HG03139 (cell line): ENCODE data around the gene TACC2.
"Not testable (repeated sequence)": the region's sequence is repeated elsewhere in the genome, so short reads cannot be mapped to it uniquely, and the experiment has no call there.

Experiments
- ATAC-seq: cut with Tn5 transposase; IDR thresholded peaks from one replicate; pipeline ENCODE4 v1.9.1; 2021; ENCODE audit not compliant: unreplicated experiment

The TACC2 gene

GRCh38 chr10:122021828-122022227, 32.9 kb downstream of the TACC2 start:
- no peak for ATAC-seq

DNA sequence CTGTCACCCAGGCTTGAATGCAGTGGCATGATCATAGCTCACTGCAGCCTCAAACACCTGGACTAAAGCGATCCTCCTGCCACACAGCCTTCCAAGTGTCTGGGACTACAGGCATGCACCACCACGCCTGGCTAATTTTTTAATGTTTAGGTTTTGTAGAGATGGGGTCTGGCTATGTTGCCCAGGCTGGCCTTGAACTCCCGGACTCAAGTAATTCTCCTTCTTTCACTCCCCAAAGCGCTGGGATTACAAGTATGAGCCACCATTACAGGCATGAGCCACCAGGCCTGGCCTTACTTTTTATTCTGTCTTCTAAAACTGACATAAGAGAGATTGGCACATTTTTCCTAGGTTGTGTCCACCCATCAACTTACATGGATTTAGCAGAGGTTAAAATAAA, 33.3 kb downstream of the TACC2 start:
- no peak for ATAC-seq

DNA sequence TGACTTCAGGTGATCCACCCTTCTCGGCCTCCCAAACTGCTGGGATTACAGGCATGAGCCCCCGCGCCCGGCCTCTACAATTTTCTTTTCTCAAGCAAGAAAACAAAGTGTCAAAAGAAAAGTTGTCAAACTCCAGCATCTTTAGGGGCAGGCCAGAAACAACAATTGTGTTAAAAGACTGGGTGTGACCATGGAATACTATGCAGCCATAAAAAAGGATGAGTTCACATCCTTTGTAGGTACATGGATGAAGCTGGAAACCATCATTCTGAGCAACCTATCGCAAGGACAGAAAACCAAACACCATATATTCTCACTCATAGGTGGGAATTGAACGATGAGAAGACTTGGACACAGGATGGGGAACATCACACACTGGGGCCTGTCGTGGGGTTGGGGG, 34.3 kb downstream of the TACC2 start:
- ATAC-seq = not testable (repeated sequence)

DNA sequence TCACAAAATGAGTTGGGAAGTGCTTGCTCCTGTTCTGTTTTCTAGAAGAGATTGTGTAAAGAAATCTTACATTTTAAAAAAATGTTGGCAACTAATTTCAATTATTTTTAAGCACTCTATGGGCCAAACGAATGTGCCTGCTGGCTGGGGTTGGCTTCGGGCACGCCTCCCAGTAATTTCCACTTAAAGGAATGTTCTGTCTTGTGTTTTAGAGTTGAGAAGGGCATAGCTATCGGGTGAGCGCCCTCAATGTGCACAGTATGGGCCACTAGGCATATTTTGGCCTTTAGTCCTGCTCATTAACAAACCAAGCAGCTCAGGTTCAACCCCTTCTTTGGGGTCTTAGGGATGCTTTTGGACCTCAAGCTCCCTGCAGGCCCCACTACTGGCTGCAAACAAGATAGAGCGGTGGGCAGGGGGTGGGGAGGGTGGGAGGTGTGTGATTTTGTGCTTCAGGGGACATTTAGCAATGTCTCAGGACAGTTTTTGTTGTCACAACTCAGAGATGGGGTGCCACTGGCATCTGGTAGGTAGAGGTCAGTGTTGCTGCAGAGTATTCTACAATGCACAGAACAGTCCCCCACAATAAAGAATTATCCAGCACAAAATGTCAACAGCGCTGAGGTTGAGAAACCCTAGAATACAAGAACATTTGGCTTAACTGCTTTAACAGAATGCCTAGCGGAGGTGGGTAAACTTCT, 40.7 kb downstream of the TACC2 start:
- no peak for ATAC-seq

- no peak for ATAC-seq
Observed at GRCh38 chr10:122030200-122030552, 41.2 kb downstream of the TACC2 start.

DNA sequence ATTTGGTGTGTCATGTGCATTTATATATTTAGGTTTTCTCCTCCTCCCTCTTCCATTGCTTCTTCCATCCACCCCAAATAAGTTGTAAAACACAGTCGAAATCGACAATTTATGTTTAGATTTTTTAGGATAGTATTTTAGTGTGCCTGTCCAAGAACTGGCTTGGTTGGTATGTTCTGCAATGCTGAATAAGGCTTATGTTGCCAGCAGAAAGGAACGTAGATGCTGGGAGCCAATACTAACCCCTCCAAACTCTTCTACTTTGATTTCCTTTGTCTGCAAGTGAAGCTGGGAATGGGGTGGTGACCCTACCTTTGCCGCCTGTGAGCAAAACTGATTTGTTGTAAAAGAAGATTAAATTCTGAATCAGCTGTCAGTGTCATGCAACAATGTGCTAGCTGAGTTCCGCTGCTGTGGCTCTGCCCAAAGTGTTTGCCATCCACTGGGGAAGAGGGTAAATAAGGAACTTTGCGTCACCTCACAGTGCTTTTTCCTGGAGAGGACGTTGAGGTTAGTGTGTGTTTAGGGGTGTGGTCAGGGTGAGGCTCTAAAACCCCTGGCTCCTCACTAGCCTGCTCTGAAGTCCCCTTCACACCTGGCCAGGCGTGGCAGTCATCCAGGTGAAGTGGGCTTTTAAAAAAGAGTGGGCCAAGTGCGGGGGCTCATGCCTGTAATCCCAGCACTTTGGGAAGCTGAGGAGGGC, 44.4 kb downstream of the TACC2 start:
- no peak for ATAC-seq

DNA sequence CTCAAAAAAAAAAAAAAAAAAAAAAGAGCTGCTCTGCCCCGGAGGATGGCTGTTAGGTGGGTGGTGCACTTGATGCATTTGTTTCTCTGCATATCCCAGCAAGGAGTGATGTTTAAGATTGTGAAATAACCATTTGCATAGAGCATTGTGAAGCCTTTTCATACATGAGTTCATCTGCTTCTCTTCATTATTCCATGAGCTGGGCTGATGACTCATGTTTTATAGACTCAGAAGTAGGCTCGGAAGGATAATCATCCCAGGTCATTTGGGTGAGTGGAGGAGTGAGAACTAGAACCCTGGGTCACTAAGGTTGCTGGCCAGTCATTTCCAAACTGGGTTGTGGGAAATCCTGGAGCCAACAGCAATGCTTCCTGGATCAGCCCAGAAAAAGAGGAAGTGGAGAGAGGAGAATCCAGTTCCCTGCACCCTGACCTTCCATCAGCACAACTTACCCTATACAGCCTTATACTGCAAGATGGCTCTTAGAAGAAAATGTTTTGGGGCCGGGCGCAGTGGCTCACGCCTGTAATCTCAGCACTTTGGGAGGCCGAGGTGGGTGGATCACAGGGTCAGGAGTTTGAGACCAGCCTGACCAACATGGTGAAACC, 45.3 kb downstream of the TACC2 start:
- ATAC-seq = no peak

- ATAC-seq = no peak
Observed at GRCh38 chr10:122040786-122041185, 51.8 kb downstream of the TACC2 start.

DNA sequence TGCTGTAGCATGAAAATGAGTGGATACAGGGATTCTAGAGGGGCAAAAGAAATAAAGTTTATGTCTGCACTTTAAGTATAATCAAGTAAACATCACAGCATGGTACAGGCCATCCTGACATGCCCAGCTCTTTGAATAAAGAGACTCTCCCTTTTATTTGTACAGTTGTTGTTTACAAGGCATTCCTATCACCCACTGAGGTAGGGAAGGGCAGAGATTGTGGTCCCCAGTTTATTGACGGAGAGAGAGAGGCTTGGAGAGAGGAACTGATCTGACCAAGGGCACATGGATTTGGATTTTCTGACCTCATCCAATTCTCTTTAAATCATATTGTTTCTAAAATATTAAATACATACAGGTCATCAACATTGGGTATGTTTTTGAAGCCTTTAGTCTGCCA, 53.9 kb downstream of the TACC2 start:
- ATAC-seq = no peak

DNA sequence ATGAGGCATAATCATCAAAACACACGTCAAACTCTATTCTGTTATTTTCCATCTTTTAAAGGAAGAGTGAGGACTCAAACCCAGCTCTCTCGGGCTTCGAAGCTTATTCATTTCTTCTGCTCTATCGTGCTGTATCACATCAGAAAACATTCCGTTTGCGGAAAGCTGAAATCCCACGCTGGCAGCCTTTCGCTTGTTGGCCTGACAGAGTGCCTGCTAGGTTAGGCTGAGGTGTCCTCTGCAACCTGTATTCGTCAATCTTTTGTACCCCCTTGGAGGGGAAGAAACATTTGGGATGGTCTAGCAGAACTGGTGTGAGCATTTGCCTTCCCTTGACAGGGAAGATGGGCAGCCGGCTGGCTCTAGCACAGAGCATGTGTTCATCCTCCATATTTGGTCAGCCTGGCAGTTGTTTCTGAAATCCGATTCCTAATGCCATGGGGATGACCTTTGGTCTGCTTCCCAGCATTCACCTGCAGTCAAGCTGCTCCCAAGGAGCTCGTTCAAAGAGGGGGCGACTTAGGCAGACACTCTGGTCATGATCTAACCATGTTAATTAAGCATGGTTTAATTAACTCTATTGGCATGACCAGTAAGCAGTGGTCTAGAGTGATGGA, 55.2 kb downstream of the TACC2 start:
- ATAC-seq = no peak

- ATAC-seq = no peak
Observed at GRCh38 chr10:122044713-122045112, 55.8 kb downstream of the TACC2 start.

- ATAC-seq = no peak
Observed at GRCh38 chr10:122045212-122045611, 56.2 kb downstream of the TACC2 start.

GRCh38 chr10:122047560-122047959, 58.6 kb downstream of the TACC2 start:
- no peak for ATAC-seq

DNA sequence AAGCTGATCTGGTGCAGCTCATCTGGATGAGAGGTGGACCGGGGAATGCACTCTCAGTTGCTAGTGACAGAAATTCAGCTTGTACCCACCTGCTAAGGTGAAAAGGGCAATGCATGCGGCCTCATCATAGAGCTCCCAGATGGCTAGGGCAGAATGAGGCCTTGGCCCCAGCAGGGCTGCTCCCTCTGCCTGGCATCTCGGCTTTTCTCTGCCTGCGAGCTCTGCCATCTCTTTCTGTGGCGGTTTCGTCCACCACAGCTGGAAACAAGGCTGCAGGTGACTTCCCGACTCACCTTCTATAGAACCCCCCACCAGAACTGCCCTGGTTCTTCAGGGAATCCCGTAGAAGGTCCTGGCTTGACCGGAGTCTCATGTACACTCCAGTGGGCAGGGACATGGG, 60.1 kb downstream of the TACC2 start:
- no peak for ATAC-seq

GRCh38 chr10:122050311-122050710, 61.3 kb downstream of the TACC2 start:
- ATAC-seq = no peak

GRCh38 chr10:122050811-122051210, 61.8 kb downstream of the TACC2 start:
- no peak for ATAC-seq

DNA sequence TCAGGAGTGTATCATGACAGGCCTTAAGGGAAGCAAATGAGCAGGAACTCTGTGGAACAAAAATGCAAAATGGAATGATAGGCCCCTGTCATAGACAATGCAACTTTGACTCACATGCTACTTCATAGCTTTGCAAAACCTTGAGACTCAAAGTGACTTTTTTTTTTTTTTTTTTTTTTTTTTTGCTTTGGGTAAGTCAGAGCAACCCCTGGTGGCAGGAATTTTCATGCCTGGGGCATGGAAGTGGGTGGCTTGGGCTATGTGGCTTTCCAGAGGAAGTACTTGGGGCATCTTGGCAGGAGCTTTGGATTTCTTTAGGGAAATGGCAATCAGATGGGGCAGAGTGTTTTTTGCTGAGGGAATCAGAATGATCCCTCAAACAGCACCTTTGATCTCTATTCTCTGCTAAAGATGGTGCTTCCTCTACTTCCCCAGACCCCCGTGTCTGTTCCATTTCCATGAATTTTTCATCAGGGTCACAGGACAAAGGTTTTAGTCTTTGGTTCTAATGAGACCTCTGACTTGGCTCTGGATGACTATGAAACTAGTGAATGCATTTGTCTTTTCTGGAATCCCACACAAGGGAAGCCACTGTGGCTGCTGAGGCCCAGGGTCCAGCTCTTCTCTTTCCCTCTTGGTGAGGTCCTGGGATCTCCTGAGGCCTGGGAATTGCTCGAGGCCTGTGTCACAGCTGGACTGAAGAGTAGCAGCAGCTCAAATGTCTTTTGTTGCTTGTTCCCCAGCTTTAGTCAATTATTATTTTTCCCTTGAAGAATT, 62.8 kb downstream of the TACC2 start:
- ATAC-seq = no peak

DNA sequence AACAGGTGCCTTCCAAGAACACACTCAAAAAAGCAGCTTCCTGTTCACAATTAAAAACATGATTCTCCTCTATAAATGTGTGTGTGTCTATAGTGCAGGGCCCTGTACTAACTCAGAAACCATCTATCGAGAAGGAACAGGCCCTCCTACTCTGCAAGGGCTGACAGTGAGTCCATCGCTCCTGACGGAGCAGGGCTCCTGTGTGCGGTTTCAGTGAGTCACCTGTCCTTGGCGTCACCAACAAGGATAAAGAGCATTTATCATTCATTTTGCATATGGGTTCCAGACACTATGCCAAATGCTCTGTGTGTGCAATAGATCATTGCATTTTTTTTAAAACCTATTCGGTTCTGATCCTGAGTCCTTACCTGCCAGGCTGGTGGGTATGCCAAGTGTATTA, 63.7 kb downstream of the TACC2 start:
- ATAC-seq = no peak

DNA sequence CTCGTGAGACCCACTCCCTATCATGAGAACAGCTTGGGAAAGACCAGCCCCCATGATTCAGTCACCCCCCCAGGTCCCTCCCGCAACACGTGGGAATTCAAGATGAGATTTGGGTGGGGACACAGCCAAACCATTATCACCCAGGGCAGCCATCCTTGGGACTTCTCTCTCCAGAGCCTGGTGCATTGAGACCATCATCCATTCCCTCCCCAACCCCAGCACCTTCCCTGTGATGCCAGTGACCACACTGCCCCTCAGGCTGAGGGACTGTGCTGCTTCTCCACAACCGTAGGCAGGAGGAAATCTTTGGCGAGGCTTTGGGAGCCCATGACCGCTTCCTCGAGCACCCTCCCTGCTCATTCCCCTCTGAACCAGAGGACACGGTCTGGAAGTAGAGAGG, 64.4 kb downstream of the TACC2 start:
- ATAC-seq = no peak

GRCh38 chr10:122054048-122055025, 65.4 kb downstream of the TACC2 start:
- ATAC-seq = no peak
